GM18499 (cell line): ENCODE data around the gene PWP2.
"Not testable (repeated sequence)": the region's sequence is repeated elsewhere in the genome, so short reads cannot be mapped to it uniquely, and the experiment has no call there.

ENCODE experiments used
- ATAC-seq: cut with Tn5 transposase; IDR thresholded peaks from one replicate; pipeline ENCODE4 v1.9.1; 2021; ENCODE audit warnings: moderate number of reproducible peaks; ENCODE audit not compliant: insufficient read depth, unreplicated experiment

PWP2 gene

DNA sequence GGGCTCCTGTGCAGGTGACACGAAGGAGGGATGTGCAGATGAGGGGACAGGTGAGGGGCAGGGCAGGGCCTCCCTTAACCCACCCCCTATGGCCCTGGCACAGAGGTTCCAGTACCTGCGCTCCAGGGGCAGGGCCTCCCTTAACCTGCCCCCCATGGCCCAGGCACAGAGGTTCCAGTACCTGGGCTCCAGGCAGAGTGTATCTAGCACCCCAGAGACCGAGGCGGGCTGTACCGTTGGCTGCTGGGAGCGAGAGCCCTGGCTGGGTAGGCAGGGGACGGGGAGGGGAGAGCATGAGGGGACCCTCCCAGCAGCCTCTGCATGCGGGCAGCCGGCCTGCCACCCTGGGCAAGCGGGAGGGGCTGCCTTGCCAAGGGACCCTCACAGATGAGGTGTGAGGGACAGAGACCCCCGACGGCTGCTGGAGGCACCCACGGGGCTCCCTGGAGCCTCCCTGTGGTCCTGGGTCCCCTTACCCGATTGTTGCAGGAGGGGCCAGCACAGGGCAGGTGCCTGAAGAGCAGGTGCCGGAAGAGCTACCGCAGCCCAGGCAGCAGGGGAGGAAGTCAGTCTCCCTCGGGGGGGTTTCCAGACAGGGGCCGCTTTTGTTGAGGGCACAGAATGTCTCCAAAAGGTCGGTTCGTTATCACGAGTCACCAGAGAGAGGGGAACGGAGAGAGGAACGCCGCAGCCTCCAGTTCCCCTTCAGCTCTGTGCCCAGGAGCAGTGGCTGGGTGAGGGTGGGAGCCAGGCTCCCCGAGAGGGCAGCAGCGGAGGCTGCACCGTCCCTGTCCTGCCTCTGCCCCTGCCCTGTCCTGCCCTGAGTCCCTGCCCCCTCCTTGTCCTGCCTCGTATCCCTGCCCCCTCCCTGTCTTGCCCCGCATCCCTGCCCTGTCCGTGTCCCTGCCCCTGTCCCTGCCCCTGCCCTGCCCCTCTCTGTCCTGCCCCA is 52.4 kb downstream of the PWP2 start:
- not testable (repeated sequence) for ATAC-seq

DNA sequence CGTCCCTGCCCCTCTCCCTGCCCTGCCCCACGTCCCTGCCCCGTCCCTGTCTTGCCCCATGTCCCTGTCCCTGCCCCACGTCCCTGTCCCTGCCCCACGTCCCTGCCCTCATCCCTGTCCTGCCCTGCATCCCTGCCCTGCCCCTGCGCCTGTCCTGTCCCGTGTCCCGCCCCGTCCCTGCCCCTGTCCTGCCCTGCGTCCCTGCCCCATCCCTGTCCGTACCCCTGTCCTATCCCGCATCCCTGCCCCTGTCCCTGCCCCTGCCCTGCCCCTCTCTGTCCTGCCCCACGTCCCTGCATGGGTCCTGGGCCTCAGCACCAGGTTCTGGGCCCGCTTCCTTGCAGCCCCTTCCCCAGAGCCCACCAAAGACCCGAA is 53.1 kb downstream of the PWP2 start:
- ATAC-seq: not testable (repeated sequence)

DNA sequence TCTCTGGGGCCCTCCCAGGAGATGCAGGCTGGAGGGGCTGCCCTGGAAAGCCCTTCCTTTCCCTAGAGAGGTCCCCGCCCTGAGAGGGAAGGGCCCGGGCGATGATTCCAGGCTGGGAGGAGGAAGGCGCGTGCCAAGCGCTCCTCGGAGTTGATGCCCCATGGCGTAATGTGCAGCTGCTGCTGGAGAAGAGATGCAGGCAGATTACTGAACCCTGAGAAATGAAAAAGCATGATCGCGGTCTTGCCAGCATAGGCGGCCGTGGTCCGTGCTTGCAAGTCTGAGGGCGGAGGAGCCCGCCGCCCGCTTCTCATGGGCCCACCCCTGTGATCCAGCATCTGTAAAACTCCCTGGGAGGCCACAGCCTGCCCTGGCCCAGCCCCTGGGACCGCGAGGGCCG is 53.6 kb downstream of the PWP2 start:
- not testable (repeated sequence) for ATAC-seq

DNA sequence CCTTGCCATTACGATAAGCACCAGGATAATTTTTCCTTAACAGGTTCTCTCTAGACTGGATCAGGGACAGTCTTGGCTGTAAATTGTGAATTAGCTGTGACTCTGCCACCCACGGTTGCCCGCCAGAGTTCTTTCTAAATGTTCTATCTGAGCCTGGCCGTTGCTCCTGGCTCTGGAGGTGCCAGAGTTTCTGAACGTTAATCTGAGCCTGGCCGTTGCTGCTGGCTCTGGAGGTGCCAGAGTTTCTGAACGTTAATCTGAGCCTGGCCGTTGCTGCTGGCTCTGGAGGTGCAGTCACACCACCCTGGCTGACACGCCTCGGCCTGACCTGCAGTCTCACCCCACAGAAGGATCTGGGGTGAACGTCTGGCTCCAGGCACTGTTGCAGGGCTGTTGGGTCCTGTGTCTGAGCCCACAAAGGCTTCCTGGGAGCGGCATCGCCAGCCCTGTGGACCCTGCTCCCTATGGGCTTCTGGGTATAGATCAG is 56.0 kb downstream of the PWP2 start:
- ATAC-seq: not testable (repeated sequence)

DNA sequence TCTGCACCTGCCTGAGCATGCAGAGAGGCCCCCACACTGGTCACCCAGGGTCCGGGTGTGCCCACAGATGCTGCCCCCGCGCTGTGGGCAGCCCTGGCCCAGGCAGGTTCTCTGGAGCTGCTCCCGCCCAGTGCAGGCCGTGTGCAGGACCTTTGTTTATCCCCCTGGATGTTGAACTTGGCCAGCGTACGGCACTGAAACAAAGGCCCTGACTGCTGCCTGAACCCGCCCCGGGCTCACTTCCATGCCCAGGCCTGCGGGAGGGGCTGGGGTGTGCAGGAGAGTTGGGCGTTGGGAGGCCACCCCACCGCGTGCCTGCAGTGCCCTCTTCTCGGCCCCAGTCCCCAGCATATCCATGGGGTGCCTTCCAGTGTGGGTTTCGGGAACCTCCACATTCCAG is 58.7 kb downstream of the PWP2 start:
- not testable (repeated sequence) for ATAC-seq

DNA sequence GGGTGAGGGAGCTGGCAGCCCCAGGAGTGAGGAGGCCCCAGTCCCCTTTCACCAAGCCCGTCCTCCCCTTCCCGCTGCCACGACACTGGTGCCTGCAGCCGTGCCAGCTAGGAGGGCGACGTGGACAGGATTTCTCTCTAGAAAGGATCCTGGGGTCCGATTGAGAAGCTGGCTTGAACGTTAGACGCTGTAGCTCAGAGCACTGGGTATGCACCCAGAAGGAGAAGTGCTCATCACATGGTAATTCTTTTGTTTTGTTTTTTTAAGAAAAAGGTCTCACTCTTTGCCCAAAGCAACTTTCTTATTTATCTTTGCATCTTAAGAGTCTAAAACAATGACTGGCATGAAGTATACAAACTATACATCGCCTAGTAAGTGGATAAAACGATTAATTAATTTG is 60.3 kb downstream of the PWP2 start:
- not testable (repeated sequence) for ATAC-seq

DNA sequence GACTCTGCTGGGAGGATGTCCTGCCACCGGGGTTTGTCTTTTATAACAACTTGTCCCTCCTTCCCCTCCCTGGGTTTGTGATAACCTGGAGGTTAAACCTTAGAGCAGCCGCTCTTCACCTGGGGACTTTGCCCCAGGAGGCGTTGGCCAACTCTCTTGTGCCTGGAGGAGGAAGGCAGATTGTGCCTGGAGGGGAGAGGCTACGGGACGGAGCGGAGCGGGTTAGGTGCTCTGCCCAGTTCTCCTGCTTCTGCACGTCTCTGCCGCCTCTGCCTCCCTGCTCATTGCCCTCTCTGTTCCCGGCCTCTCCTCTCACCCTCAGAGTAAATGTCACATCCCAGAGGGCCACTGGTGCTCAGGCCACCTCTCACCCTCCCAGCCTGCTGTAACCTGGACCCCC is 63.1 kb downstream of the PWP2 start:
- ATAC-seq: not testable (repeated sequence)

DNA sequence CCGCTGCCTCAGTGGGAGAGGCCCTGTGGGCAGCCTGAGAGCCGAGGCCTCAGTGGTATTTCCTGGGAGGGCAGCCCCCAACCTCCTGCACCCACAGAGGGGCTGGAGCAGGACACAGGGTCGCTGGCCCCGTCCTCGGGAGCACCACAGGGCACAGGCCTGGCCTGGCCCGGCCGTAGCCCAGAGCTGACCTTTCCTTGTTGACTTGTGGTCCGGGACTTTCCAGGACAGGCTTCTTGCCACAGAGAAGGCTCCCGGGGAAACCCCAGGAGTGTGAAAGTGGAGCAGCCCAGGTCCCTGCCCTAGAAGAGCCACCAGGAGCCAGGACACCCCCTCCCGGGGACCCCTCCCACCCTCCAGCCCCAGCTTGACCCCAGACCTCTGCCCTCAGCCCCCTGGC is 63.7 kb downstream of the PWP2 start:
- ATAC-seq: not testable (repeated sequence)

DNA sequence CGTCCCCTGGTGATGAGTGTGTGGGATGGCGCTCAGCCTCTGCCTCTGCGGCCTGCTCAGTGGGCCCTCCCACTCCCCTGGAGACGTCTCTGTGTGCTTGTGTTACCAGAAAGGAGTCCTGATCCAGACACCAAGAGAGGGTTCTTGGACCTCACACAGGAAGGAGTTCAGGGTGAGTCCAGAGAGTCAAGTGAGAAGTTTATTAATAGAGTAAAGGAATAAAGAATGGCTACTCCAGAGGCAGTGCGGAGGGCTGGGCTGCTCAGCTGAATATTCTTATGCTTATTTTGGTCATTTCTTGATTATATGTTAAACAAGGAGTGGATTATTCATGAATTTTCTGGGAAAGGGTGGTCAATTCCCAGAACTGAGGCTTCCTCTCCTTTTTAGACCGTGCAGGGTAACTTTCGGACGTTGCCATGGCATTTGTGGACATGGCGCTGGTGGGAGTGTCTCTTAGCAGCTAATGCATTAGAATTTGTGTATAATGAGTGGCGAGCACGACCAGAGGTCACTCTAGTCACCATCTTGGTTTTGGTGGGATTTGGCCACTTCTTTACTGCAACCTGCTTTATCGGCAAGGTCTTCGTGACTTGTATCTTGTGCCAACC is 64.9 kb downstream of the PWP2 start:
- not testable (repeated sequence) for ATAC-seq

DNA sequence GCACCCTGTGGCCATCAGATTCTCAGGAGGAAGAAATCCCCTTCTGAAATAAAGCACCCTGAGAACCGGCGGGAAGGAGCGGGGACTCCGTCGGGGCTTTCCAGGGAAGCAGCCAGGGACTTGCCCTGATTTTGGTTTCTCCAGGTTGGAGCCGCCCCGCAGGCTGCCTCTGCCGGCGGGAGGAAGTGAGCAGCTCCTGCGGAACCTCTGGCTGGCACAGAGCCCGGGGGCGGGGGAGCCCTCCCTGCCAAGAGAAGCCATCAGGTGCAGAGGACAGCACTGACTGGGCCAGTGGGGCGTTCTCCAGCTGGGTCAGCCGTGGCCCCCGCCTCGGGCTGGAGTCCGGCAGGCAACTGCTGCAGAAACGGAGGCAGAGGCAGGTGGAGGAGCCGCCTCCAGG is 65.5 kb downstream of the PWP2 start:
- not testable (repeated sequence) for ATAC-seq

DNA sequence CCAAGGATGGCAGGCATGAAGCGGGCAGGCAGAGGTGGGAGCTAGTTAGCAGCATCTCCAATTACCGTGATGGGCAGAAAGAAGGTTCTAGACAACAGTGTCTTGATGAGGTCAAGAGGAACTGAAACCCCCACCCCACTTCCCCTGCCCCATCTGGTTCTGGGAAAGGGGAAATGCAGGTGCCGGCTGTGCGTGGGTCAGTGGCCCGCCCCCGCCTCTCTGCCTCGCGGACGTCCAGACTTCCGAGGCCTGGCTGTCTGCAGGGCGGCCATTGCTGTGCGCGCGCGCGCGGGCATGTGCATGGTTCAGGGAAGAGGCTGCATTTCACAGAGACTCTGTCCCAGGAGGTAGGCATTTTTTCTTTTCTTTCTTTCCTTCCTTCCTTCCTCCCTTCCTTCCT is 68.0 kb downstream of the PWP2 start:
- not testable (repeated sequence) for ATAC-seq

DNA sequence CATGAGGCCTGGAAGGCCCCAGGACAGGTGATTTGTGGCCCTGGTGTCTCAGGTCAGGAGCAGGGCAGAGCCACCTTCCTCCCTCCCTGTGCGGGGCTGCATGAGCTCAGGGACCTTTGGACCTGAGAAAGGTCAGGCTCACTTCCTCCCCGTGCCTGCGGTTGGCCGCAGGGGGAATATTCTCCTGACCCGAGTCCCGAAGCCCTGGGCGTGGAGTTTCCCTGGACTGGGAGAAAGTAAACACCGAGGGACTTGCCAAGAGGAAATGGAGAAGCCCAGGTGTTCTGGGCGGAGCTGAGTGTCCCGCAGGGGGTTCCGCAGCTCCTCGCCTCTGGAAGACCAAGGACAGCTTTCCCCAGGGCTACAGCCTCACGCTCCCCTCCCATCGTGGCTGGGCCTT is 68.9 kb downstream of the PWP2 start:
- not testable (repeated sequence) for ATAC-seq
